LNCaP clone FGC (cell line): ENCODE data around the gene CHRNB2.

Source experiments
- DNase-seq: peaks from one replicate; pipeline ENCODE4 v3.0.0-alpha.2; 2011; ENCODE audit warnings: low read depth
- H3K4me3 ChIP-seq: 2 replicates; pipeline ENCODE4 v1.5.1; 2011; ENCODE audit warnings: mild to moderate bottlenecking, low read depth, low read length, control low read depth
- TF ChIP-seq, protein P1 (sequence below): IDR thresholded peaks from 2 replicates; pipeline ENCODE4 v1.5.1; 2012; ENCODE audit warnings: mild to moderate bottlenecking; ENCODE audit not compliant: control insufficient read depth, insufficient read depth; ENCODE audit errors: extremely low read depth

Gene CHRNB2

DNA sequence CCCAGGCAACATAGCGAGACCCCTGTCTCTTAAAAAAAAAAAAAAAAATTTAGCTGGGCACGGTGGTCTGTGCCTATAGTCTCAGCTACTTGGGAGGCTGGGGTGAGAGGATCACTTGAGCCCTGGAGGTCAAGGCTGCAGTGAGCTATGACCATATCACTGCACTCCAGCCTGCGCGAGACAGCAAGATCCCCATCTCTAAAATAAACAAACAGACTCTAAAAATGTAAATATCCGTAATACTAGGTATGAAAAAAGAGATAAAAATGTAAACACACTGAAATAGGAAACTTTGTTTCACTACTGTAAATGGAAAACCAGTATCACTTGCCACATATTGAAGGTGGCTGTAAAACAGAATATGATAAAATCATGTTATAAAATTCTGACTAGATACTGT is 23.2 kb downstream of the CHRNB2 start:
- DNase-seq: no peak
- TF ChIP-seq, protein P1, sequence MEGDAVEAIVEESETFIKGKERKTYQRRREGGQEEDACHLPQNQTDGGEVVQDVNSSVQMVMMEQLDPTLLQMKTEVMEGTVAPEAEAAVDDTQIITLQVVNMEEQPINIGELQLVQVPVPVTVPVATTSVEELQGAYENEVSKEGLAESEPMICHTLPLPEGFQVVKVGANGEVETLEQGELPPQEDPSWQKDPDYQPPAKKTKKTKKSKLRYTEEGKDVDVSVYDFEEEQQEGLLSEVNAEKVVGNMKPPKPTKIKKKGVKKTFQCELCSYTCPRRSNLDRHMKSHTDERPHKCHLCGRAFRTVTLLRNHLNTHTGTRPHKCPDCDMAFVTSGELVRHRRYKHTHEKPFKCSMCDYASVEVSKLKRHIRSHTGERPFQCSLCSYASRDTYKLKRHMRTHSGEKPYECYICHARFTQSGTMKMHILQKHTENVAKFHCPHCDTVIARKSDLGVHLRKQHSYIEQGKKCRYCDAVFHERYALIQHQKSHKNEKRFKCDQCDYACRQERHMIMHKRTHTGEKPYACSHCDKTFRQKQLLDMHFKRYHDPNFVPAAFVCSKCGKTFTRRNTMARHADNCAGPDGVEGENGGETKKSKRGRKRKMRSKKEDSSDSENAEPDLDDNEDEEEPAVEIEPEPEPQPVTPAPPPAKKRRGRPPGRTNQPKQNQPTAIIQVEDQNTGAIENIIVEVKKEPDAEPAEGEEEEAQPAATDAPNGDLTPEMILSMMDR: no peak
- no peak overlapping the region for H3K4me3 ChIP-seq

DNA sequence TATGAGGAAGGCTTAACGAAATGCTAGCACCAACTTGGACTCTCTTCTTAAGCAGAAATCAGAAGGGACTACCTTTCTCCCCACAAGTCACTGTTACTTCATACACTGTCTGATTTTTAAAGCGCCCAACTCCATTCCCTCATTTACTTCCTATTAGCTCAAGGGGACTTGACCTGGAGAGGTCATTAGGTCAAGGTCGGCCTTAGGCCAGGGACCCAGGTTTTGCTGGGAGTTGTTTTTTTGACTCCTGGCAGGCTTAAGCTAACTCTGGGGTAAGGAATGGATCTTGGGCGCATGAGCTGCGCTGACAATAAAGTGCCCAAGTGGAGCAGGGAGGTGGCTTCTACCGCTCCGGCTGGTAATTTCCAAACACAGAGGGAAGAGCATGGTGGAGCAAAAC is 23.6 kb downstream of the CHRNB2 start:
- H3K4me3 ChIP-seq: no peak overlapping the region
- no peak for DNase-seq
- TF ChIP-seq, protein P1: no peak

DNA sequence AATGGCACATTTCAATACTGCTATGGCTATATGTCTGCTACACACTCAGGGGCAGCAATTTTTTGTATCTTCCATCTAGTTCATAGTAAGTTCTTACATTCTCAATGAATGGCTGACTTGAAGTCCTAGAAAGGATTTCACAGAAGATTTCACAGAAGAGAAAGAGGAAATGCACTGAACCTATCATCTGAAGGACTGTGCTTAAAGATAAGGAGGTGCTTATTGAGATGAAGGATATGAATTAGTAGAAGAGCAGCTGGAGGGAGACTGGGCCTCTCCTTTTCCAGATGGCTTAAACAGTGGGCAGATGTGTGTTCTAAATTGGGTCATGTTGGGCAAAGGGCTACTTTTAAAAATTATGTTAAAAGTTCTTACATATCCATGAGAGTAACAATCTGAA is 25.8 kb downstream of the CHRNB2 start:
- DNase-seq: no peak
- H3K4me3 ChIP-seq: no peak overlapping the region
- TF ChIP-seq, protein P1: no peak

DNA sequence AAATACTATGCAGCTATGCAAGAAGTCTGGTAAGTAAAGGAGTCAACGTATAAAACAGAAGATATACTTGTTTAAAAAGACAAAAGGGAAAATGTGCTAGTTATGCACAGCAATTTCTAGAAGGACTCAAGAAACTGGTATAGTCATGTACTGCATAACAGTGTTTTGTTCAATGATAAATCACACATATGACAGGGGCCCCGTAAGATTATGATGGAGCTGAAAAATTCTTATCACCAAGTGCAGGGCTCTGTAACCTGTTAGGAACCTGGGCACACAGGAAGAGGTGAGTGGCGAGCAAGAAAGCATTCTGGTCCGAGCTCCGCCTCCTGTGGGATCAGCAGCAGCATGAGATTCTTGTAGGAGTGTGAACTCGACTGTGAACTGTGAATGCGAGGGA is 27.2 kb downstream of the CHRNB2 start:
- TF ChIP-seq, protein P1: no peak
- DNase-seq: no peak
- H3K4me3 ChIP-seq: no peak overlapping the region

DNA sequence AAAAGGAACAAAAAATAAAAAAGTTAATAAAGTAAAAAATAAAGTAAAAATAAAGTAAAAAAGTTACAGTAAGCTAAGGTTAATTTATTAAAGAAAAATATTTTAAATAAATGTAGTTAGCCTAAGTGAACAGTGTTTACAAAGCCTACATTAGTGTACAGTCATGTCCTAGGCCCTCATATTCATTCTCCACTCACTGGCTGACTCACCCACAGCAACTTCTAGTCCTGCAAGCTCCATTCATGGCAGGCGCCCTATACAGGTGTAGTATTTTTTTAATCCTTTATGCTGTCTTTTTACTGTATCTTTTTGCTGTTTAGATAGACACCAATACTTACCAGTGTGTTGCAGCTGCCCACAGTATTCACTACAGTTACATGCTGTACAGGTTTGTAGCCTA is 28.0 kb downstream of the CHRNB2 start:
- H3K4me3 ChIP-seq: no peak overlapping the region
- no peak for DNase-seq
- TF ChIP-seq, protein P1: no peak

DNA sequence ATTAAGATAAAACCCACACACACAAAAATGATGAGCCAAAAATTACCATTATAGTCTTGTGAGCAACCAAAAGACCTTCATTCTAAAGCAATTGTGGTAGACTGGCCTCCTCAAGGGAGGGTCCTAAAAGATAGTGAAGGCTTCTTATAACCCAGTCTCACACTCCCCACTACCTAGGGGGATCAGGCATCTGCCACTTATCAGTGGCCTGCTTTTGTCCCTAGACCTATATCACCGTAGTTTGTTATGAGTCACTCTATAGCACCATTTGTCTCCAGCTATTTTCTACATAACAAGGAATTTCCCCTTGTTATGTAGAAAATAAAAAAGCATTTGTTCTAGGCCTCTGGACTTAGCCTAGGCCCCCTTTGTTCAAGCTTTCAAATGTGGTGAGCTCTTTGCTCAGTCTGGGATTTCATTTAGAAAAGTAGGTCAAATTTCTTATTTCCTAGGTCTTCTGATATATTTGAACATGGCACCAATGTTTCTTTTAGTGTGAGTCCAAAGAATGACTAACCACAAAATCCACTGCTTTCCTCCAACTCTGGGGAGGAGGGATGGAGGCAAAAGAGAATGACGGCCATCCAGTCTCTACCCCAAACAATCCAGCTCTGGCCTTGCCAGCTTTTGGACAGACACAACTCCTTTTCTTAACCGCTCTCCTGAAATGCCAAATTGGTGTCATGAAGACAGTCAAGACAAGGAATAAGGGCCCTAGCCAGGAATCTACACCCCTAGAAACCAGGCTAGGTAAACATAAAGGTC is 31.5 kb downstream of the CHRNB2 start:
- TF ChIP-seq, protein P1: no peak
- DNase-seq: no peak
- H3K4me3 ChIP-seq: no peak overlapping the region

DNA sequence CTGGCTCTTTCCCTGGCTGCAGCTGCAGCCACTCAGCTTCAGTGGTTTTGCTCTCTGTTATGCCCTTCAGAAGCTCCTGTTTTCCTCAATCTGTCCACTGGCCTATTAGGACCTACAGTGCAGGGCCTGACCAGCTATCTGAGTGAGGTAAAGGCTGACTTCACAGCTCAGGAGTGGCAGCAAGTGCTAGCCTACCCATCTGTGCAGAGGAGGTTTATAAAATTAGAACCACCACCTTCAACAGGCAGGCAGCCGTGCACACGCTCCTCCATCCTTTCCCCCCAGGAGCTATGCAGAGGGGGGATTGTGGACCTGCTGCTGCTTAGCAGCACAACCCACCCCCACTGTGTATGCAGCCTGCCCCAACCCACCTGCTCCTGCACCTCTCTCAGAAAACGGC is 32.1 kb downstream of the CHRNB2 start:
- no peak overlapping the region for H3K4me3 ChIP-seq
- DNase-seq: no peak
- TF ChIP-seq, protein P1: no peak
